ENCODE results near the gene SOWAHD. TPM values are rescaled to one million over a fixed set of nuclear protein-coding genes. Genes with fewer than 3 reads are reported as not detected.
"Not testable (repeated sequence)": the region's sequence is repeated elsewhere in the genome, so short reads cannot be mapped to it uniquely, and the experiment has no call there.

The SOWAHD gene
- total RNA-seq, 1 donor from 2014 or later = 0.33 TPM

- intact Hi-C loops (cut with micrococcal nuclease) = no loop called here
- no peaks in the 10 kb centered on the region for H3K36me3 ChIP-seq
- no peak for TF ChIP-seq CTCF (IDR thresholded peaks at IDR 0.05; ENCODE audit: borderline replicate concordance)
- H3K27ac ChIP-seq (replicated peaks) = no peak overlapping the region
- H3K27me3 ChIP-seq (ENCODE audit: low read depth) = peaks cover 13% of the 10 kb centered on the region
- DNase-seq = no peak
- H3K4me3 ChIP-seq = peak overlapping the region; percentile 65
- no peaks in the 10 kb centered on the region for H3K4me1 ChIP-seq
- no peaks in the 10 kb centered on the region for H3K9me3 ChIP-seq (replicated peaks)
These were observed 919 bp downstream of the SOWAHD start for GRCh38 chrX:119759248-119759766.

DNA sequence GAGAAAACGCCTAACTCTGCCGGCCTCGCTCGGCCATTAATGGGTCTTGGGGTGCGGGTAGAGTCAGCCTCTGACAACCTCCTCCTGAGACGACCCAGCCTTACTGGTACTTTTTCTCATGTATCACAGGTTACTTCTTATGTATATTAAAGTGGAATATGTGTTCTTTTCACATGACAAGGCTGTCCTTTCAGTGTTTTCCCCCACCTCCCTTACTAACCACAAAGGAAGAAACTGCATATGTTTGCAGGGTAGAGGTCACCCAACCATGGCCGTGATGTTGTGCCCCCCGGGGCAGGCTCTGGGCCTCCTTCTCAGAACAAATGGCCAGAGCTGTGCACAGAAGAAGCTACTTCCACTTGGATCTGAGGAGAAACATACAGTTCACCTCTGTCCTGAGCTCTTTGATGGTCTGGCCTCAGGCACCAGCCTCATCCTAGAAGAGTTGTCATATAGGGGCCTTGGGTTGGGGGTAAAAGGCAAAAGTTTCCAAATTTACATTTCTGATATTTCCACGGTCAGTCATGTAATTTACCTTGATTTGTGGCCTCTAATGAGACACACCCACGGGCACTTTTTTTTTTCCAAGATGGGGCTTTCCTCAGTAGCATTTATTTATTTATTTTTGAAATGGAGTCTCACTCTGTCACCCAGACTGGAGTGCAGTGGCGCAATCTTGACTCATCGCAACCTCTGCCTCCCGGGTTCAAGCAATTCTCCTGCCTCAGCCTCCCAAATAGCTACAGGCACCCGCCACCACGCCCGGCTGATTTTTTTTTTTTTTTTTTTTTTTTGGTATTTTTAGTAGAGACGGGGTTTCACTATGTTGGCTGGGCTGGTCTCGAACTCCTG lies 1.9 kb downstream of the SOWAHD start:
- H3K9me3 ChIP-seq (replicated peaks) = no peaks in the 10 kb centered on the region
- H3K4me1 ChIP-seq = no peaks in the 10 kb centered on the region
- TF ChIP-seq CTCF (IDR thresholded peaks at IDR 0.05; ENCODE audit: borderline replicate concordance) = no peak
- DNase-seq = no peak
- no peak overlapping the region for H3K27ac ChIP-seq (replicated peaks)
- H3K36me3 ChIP-seq = no peaks in the 10 kb centered on the region
- peaks cover 13% of the 10 kb centered on the region for H3K27me3 ChIP-seq (ENCODE audit: low read depth)
- intact Hi-C loops (cut with micrococcal nuclease) = no loop called here
- H3K4me3 ChIP-seq = no peak overlapping the region

DNA sequence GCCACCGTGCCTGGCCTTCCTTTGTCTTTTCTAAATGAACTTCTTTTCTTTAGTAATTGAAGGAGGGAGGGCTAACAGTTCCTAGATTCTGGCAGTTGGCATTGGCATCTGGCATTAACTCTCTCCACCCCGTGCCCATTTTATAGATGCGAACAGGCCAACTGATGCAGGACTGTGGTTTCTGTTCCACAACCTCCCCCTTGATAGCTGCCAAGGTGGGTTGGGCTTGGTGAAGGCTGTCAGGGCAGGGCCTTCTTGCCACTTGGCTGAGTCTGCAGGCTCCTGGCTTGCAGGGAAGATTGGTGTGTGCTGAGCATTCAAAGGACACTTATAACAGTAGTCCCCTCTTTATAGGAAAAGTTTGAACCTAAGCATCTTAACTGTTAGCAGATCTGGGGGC lies 4.3 kb downstream of the SOWAHD start:
- Histone ChIP-seq H3K27ac (replicated peaks) (no peak overlapping the region), H3K9me3 (replicated peaks) (no peaks in the 10 kb centered on the region), H3K4me3 (no peak overlapping the region), H3K36me3 (no peaks in the 10 kb centered on the region), H3K4me1 (no peaks in the 10 kb centered on the region), H3K27me3 (ENCODE audit: low read depth) (peaks cover 13% of the 10 kb centered on the region)
- DNase-seq = no peak
- TF ChIP-seq CTCF (IDR thresholded peaks at IDR 0.05; ENCODE audit: borderline replicate concordance) = no peak
- intact Hi-C loops (cut with micrococcal nuclease) = no loop called here

GRCh38 chrX:119763181-119763580 lies 4.8 kb downstream of the SOWAHD start:
- peaks cover 13% of the 10 kb centered on the region for H3K27me3 ChIP-seq (ENCODE audit: low read depth)
- intact Hi-C loops (cut with micrococcal nuclease) = no loop called here
- no peak for TF ChIP-seq CTCF (IDR thresholded peaks at IDR 0.05; ENCODE audit: borderline replicate concordance)
- H3K4me3 ChIP-seq = no peak overlapping the region
- DNase-seq = no peak
- H3K4me1 ChIP-seq = no peaks in the 10 kb centered on the region
- H3K27ac ChIP-seq (replicated peaks) = no peak overlapping the region
- H3K36me3 ChIP-seq = no peaks in the 10 kb centered on the region
- H3K9me3 ChIP-seq (replicated peaks) = no peaks in the 10 kb centered on the region

DNA sequence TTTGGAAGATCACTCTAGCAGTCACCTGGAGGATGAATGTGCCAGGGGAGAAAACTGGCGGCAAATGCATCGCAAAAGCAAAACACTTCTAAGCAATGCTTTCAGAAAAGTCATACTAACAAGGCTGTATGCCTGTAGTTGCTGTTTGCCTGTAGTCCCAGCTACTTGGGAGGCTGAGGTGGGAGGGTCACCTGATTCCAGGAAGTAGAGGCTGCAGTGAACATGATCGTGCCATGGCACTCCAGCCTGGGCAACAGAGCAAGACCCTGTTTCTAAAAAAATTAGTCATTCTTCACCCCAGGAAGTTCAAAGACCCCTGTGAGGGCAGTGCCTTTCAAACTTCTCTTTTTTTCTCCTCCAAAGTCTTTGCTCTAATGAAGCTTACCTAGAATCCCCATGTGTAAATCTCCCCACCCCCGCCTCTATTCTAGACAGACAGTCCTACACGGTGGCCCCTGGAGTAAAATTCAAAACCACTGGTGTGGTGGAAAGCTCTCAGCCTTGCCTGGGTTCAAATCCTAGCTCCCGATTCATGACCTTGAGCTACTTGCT lies 5.5 kb downstream of the SOWAHD start:
- H3K9me3 ChIP-seq (replicated peaks) = no peaks in the 10 kb centered on the region
- H3K4me1 ChIP-seq = no peaks in the 10 kb centered on the region
- H3K27ac ChIP-seq (replicated peaks) = no peak overlapping the region
- H3K27me3 ChIP-seq (ENCODE audit: low read depth) = peaks cover 10% of the 10 kb centered on the region
- no peak overlapping the region for H3K4me3 ChIP-seq
- no peak for TF ChIP-seq CTCF (IDR thresholded peaks at IDR 0.05; ENCODE audit: borderline replicate concordance)
- intact Hi-C loops (cut with micrococcal nuclease) = no loop called here
- no peaks in the 10 kb centered on the region for H3K36me3 ChIP-seq
- DNase-seq = no peak

DNA sequence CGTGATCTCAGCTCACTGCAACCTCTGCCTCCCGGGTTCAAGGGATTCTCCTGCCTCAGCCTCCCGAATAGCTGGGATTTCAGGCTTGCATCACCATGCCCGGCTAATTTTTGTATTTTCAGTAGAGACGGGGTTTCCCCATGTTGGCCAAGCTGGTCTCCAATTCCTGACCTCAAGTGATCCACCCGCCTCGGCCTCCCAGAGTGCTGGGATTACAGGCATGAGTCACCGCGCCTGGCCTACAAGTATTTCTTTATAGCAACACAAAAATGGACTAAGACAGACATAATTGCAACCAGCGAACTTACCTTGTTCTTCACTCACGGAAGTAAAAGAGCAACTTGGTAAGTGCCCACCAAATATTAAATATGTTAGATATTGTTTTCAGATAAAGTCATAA lies 10.0 kb downstream of the SOWAHD start:
- H3K9me3 ChIP-seq (replicated peaks); intact Hi-C loops (cut with micrococcal nuclease); H3K4me1 ChIP-seq; H3K27ac ChIP-seq (replicated peaks); H3K36me3 ChIP-seq; DNase-seq; H3K4me3 ChIP-seq; H3K27me3 ChIP-seq (ENCODE audit: low read depth): not testable (repeated sequence)

DNA sequence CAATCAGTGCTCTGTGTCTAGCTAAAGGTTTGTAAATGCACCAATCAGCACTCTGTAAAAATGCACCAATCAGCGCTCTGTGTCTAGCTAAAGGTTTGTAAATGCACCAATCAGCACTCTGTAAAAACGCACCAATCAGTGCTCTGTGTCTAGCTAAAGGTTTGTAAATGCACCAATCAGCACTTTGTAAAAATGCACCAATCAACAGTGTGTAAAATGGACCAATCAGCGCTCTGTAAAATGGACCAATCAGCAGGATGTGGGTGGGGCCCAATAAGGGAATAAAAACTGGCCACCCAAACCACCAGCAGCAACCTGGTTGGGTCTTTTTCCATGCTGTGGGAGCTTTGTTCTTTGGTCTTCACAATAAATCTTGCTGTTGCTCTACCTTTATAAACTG lies 11.0 kb downstream of the SOWAHD start:
- H3K4me1 ChIP-seq; H3K27me3 ChIP-seq (ENCODE audit: low read depth); H3K9me3 ChIP-seq (replicated peaks); intact Hi-C loops (cut with micrococcal nuclease); H3K4me3 ChIP-seq; H3K27ac ChIP-seq (replicated peaks); H3K36me3 ChIP-seq; DNase-seq: not testable (repeated sequence)
